D721Med (cell line): ENCODE results near the gene CENPB.

Experiments
- DNase-seq: peaks from one replicate; pipeline ENCODE4 v3.0.0; 2011; ENCODE audit warnings: low spot score; ENCODE audit not compliant: insufficient read length
- FAIRE-seq: peaks from 2 replicates; lab custom pipeline; 2011; peaks lifted over from hg19 to GRCh38; lab: Jason Lieb, UNC
- CTCF ChIP-seq: IDR thresholded peaks from 2 replicates; pipeline ENCODE4 v1.5.1; 2012; ENCODE audit warnings: mild to moderate bottlenecking, control low read depth; ENCODE audit not compliant: insufficient read depth; ENCODE audit errors: missing control alignments

The CENPB gene

GRCh38 chr20:3821996-3822395 is 35.5 kb upstream of the CENPB start:
- TF ChIP-seq CTCF, result no peak
- no peak for DNase-seq
- FAIRE-seq, result no peak

- no peak for DNase-seq
- no peak for FAIRE-seq
- TF ChIP-seq CTCF, result no peak
These were observed 34.6 kb upstream of the CENPB start for GRCh38 chr20:3820901-3821727.

DNA sequence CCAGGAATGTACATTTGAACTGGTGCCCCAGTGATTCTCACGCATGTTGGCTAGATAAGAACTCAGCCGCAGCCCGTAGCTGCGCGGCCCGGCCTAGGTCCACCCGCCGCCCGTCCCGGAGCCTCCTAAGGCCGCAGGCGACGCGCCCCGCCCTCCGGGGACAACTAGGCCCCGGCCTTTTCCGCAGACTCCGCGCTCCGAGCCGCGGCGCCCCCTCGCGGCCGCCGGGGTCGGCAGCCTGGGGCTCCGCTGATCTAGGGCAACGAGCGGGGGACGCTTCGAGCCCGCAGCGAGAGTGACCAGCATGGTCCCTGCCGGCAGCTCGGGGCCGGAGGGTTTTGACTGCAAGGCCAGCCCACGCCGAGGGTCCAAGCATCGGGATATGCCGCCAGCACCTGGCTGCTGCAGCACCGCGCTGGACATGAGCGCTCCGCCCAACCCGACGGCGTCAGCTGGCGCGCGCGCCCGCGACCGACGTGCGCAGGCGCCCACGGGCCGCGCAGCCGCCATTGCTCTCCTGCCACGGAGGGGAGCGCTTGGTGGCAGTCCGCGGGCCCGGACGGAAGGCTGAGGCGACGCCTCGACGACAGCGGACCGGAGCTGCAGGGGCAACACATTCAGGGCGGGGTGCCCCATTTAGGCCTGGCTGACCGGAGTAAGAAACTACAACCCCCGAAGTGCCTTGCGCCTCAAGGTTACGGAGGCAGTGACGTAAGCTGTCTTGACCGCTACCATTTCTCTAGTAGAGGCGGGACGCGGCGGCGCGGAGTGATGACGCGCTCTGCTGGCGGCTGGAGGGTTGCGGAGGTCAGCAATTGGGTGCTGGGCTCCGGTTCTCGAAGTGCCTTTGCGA is 33.7 kb upstream of the CENPB start, which contains the start of gene AP5S1:
TSS of gene AP5S1 (plus strand) at position 500 of the 853 bp plus-strand sequence. CDS start 1,571 bp downstream, outside the sequence.
- FAIRE-seq, result no peak
- peak; percentile 70 for TF ChIP-seq CTCF
- DNase-seq, result peak; percentile 46

GRCh38 chr20:3819411-3820047 is 33.0 kb upstream of the CENPB start:
- DNase-seq (no peak), FAIRE-seq (no peak)
- no peak for TF ChIP-seq CTCF

DNA sequence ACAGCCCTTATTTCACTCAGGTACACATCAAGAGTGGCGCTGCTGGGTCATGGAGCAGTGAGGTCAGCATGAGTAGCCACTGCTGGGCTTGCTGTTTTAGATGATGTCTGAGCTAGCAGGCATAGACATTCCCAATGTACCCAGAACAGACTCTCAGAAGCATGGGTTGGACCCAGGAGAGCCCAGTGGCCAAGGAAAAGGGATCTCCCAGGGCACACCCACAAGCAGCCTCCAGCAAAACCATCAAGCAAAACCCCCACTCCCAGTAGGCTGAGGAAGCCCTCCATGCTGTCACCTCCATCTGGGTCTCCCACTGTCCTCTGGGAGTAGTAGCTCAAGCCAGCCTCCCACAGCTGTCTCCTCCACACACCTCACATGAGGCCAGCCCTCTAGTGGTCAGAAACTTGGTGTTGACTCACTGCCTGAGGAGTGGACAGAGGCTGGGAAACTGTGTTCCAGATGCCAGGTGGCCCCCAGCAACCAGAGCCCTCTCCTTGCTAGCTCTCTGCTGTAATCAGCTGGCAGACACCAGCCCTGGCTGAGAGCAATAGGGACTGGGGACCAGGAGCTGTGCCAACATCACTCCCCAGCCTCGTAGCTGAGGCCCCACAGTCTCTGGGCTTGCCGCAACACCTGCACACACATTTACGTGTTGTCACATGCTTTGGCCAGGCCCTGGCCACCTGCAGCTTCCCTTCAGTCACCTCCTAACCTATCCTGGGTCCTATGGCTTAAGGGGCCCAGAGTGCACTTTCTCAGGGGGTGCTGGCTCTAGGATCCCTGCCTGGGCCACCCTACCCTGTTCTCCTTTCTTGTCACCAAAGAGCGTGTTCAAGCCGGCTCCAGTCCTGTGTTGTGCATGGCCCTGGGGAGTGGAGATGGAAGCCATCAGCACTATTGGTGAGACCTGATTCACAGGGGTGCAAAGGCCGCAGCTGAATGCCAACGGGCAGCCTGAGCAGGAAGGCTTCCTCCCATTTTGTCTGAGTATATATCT is 31.9 kb upstream of the CENPB start:
- FAIRE-seq (no peak), DNase-seq (no peak)
- TF ChIP-seq CTCF, result peak; percentile 49

DNA sequence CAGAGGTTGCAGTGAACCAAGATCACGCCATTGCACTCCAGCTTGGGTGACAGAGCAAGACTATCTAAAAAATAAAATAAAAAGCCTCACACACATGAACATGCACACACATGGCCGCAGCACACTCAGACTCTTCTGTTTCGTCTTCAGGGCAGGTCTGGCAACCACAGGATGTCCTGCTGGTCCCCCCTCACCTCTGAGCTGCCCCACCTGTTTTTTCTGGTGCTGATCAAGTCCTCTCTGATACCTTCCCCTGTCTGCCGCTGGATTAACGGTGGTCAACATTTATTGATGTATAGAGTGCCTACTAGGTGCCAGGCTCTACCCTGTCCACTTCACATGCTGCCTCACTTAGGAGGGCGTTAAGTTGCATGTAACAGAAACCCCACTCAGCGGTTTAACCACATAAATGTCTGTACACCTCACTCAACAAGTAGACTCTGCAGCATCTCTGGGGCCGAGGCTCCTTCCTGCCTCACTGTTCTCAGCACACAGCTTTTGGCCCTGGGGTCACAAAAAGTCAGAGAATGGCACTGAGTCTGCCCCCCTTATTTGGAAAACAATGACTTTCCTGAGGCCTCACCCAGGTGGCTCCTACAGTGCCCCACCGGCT is 29.3 kb upstream of the CENPB start:
- TF ChIP-seq CTCF, result no peak
- DNase-seq (no peak), FAIRE-seq (no peak)
